GM18505 (cell line): ENCODE results near the gene SPATA31C2.
"Not testable (repeated sequence)": the region's sequence is repeated elsewhere in the genome, so short reads cannot be mapped to it uniquely, and the experiment has no call there.

Experiments used
- ATAC-seq: cut with Tn5 transposase; IDR thresholded peaks from one replicate; pipeline ENCODE4 v1.9.1; 2021; ENCODE audit not compliant: unreplicated experiment
- POLR2A ChIP-seq: IDR thresholded peaks from 4 replicates; pipeline ENCODE4 v1.6.1; 2011; ENCODE audit warnings: borderline replicate concordance; ENCODE audit not compliant: insufficient read depth, insufficient read length; ENCODE audit errors: extremely low read depth

The SPATA31C2 gene

GRCh38 chr9:88168564-88168963 is 30.3 kb upstream of the SPATA31C2 start:
- TF ChIP-seq POLR2A, result no peak
- ATAC-seq, result no peak

- ATAC-seq, result no peak
- TF ChIP-seq POLR2A, result no peak
Observed at GRCh38 chr9:88166660-88167059, 28.4 kb upstream of the SPATA31C2 start.

DNA sequence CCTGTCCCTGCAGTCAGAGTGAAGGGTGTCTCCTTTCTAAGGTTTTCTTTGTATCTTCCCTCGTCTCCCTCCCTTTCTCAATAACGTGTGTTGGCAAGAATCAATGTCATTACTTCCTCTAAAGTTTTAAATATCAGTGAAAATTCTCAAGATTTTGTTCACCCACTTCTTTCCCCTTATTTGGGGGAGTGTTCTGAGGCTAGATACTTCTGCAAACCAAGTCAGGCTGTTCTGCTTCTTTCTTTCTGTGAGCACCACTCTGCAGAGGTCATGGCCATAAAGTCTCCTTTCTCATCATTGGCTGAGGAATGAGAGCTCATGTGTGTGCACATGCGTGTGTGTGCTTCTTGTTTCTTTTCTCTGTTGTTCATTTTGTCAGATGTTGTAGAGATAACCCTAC is 26.6 kb upstream of the SPATA31C2 start:
- TF ChIP-seq POLR2A, result no peak
- ATAC-seq, result no peak

DNA sequence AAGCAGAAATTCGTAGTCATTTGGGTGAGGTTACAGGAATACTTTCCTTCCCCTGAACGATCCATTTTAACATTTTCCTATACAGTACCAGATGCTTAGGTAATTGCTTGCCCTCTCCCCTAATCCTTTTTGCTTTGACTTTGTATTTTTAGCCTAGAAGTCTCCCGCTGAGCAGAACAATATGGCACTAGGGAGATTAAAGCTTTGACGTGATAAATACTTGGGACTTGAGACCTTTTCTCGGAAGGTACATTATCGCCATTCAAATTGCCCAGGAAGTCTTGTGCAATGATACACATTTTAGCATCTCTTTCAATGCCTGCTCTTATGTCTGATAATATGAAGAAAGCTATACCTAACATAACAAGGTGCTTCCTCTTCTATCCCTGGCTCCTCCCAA is 22.9 kb upstream of the SPATA31C2 start:
- no peak for TF ChIP-seq POLR2A
- no peak for ATAC-seq

DNA sequence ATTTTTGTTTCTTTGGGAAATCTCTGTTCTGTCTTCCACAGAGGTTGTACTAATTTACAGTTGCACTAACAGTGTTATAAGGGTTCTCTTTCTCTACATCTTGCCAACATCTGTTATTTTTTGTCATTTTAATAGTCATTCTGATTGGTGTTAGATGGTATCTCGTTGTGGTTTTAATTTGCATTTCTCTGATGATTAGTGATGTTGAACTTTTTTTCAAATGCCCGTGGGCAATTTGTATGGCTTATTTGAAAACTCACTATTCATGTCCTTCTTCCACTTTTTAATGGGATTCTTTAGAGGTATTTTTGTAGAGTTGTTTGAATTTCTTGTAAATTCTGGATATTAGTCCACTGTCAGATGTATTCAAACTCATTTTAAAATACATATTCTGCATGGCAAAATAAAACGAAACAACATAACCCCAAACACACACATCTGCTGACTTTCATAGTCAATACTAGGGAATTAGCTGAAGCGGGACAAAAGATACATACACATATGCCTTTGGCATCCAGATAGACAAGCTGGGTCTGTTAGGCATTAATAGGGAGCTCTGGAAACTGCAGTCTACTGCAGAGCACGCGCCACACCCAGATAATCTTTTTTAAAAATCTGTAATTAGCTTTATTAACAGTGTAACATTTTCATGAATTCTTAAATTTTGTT is 5.8 kb upstream of the SPATA31C2 start:
- ATAC-seq, result no peak

GRCh38 chr9:88143179-88143578 is 4.9 kb upstream of the SPATA31C2 start:
- ATAC-seq, result no peak
- TF ChIP-seq POLR2A, result no peak

More for the DNA sequence above, 5.8 kb upstream of the SPATA31C2 start:
- no peak for TF ChIP-seq POLR2A

DNA sequence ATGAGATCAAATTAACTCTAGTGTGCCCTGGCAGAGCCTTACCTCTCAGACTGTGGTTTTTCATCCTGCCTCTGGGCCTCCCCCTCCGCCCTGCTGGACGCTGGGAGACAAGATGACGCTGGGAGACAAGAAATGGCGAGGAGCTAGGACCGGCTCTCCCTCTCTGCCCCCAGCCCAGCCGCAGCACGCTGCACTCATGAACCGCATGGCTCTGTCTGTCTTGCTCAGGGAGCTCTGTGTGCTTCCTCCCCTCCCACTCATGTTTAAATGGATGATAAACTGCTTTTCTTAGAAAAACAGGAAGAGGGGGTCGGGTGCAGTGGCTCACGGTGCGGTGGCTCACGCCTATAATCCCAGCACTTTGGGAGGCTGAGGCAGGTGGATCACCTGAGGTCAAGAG is 4.7 kb downstream of the SPATA31C2 start:
- ATAC-seq, result not testable (repeated sequence)

DNA sequence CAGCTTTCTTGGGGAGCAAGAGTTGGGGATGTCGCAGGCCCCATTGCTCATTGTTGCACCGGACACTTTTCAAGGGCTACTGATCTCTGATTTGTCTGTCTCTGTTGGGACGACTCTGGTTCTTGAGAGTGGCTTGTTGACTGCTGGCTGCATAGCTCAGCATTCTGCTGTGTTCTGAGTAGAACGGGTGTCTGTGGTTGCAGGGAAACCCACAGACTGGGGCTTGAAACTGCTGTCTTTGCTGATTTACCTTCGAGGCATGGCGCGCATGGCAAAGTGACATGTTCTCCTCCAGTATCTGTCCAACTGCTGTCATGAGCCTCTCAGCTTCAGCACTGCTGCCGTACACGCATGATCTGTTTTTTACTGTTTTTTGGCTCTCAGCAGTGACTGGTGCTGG is 8.7 kb downstream of the SPATA31C2 start:
- not testable (repeated sequence) for ATAC-seq

- not testable (repeated sequence) for ATAC-seq
Observed at GRCh38 chr9:88127700-88128300, 10.5 kb downstream of the SPATA31C2 start.

- not testable (repeated sequence) for ATAC-seq
Observed at GRCh38 chr9:88123413-88123812, 14.9 kb downstream of the SPATA31C2 start.

DNA sequence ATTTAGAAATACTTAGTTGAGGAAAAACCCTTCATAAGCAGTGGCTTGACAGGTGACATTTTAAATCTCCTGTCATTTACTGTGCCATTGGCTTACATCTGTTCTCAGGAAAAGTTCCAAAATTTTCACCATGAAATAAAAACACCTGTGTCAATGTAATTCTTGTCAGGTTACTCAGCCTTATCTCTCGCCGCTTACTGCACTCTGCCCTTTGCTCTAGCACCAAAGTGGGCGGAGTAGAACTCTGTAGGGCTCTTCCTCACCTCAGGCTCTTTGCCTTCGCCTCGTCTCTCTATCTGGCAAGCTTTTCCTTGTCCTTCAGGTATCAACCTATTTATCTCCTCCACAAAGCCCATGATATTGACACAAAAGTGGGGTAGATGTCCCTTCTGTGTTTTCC is 20.2 kb downstream of the SPATA31C2 start:
- not testable (repeated sequence) for ATAC-seq

DNA sequence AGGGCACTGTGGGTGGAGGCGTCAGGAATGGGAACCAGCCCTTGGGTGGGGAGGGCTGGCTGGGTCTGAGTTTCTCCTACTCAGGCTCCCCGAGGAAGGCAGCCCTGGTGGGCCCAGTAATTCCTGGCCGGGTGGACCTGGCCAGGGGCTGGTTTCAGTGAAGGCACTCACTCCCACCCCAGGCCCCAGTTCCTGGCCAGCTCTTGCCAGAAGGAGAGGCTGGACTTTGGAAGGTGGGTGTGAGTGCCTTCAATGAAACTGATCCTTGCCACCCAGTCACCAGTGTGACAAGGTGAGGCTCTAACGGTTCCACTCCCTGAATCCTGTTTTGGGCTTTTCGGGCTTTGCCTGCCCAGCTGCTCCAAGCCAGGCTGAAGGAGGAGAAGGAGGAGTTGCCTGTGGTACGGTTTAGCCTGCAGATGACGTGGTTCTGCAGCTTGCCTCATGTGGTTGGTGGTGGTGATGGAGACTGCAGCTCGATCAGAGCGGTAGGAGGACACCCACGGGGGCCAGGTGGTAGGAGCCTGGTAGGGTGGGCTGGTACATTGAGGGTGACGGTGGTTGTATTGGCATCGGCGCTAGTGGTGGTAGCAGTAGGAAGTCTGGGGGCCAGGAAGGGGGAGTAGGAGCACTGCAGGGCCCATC is 23.2 kb downstream of the SPATA31C2 start:
- not testable (repeated sequence) for ATAC-seq

DNA sequence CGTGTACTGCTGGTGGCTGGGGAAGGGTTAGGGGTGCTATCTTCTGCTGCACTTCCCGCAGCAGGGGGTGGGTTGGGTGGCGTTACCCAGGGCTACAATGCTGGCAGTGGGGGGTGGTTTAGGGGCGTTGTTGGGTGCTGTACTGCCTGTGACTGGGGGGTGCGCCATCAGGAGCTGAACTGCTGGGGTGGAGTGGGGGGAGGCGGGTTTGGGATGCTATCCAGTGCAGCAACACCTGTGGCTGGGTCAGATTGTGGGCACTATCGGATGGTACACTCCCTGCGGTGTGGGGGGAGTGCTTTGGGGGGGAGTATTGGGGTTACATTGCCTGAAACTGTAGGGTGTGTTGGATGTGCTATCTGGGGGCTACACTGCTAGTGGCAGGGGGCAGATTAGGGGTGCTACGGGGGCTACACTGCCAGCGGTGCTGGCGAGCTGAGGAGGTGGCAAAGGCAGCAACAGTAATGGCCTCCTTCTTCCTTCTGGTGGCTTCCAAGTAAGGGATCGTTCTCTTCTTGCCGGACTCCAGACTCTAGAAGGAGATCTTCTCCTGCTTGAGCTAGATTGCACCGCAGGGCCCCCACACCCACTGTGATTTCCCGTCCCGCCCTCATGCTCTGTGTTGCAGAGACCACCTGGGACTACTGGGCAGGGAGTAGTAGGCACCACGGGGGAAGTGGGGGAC is 23.9 kb downstream of the SPATA31C2 start:
- not testable (repeated sequence) for ATAC-seq

GRCh38 chr9:88113156-88114130 is 24.8 kb downstream of the SPATA31C2 start:
- ATAC-seq, result not testable (repeated sequence)
